ENCODE measurements around the gene SUMO2. TPM values are rescaled to one million over a fixed set of nuclear protein-coding genes. Genes with fewer than 3 reads are reported as not detected.

SUMO2 gene
- total and polyA plus RNA-seq, 2 experiments from 2014 or later = 70.8 to 465 TPM

- Histone ChIP-seq H3K27me3 (replicated peaks; ENCODE audit: insufficient read depth) (no peaks in the 10 kb centered on the region), H2AFZ (no peak overlapping the region), H3K9ac (no peak overlapping the region), H3K9me3 (ENCODE audit: low read depth) (no peaks in the 10 kb centered on the region), H3K4me1 (ENCODE audit: insufficient read depth) (0 out of 2 replicates have a peak, but pooled peaks cover 7% of the 10 kb centered on the region), H3K9me2 (ENCODE audit: insufficient read depth) (no peaks in the 10 kb centered on the region), H3K36me3 (ENCODE audit: low read depth) (no peaks in the 10 kb centered on the region), H4K20me1 (ENCODE audit: insufficient read depth) (no peaks in the 10 kb centered on the region), H3K79me2 (ENCODE audit: insufficient read depth) (peaks cover 15% of the 10 kb centered on the region; the same call in 1 of the 2 replicates), H3F3A (ENCODE audit: insufficient read depth) (no peaks in the 10 kb centered on the region), H3K4me3 (no peak overlapping the region), H3K27ac (no peak overlapping the region), H3K4me2 (ENCODE audit: unreplicated experiment) (no peak overlapping the region)
- in situ Hi-C loops (cut with MboI) = no loop called here
- 92 to 94% methylated on average over 14 of the region's 14 CpGs for WGBS, 2 experiments (ENCODE audit: low coverage in 1 of 2, low lambda C conversion rate in 2 of 2, missing lambda C conversion rate in 2 of 2)
- TF ChIP-seq EZH2 (IDR thresholded peaks at IDR 0.05; ENCODE audit: insufficient read depth, poor library complexity, severe bottlenecking) (no peak), EZH2phosphoT487 (IDR thresholded peaks at IDR 0.05; ENCODE audit: insufficient read depth, low read depth) (no peak)
- DNase-seq = no peak
Observed at GRCh38 chr17:75118307-75118706, 64.5 kb downstream of the SUMO2 start.

DNA sequence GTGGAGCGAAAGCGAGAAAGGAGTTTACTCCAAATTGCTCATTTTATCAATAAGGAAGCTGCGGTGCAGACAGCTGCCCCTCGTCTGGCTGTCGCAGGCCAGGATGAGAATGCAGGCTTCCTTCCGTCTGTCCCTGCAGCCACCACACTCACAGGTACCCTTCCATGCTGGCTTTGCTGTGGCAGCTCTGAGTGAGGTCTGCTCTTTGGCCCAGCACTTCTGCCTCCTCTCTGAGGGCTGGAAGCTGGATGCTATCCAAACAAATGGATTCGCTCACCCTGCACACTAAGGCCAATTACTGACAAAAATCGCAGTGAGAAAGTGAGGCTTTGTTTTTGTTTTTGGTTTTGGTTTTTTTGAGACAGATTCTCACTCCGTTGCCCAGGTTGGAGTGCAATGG lies 66.0 kb downstream of the SUMO2 start:
- no peak overlapping the region for H3K9ac ChIP-seq
- peaks cover 15% of the 10 kb centered on the region; the same call in 1 of the 2 replicates for H3K79me2 ChIP-seq (ENCODE audit: insufficient read depth)
- H3K4me3 ChIP-seq = no peak overlapping the region
- no peaks in the 10 kb centered on the region for H3K27me3 ChIP-seq (replicated peaks; ENCODE audit: insufficient read depth)
- 79 to 81% methylated on average over 9 of the region's 9 CpGs for WGBS, 2 experiments (ENCODE audit: low coverage in 1 of 2, low lambda C conversion rate in 2 of 2, missing lambda C conversion rate in 2 of 2)
- H3K4me2 ChIP-seq (ENCODE audit: unreplicated experiment) = no peak overlapping the region
- H4K20me1 ChIP-seq (ENCODE audit: insufficient read depth) = no peaks in the 10 kb centered on the region
- H3K4me1 ChIP-seq (ENCODE audit: insufficient read depth) = 0 out of 2 replicates have a peak, but pooled peaks cover 7% of the 10 kb centered on the region
- H3K27ac ChIP-seq = no peak overlapping the region
- no peak overlapping the region for H2AFZ ChIP-seq
- in situ Hi-C loops (cut with MboI) = no loop called here
- no peaks in the 10 kb centered on the region for H3F3A ChIP-seq (ENCODE audit: insufficient read depth)
- H3K36me3 ChIP-seq (ENCODE audit: low read depth) = no peaks in the 10 kb centered on the region
- no peaks in the 10 kb centered on the region for H3K9me3 ChIP-seq (ENCODE audit: low read depth)
- no peaks in the 10 kb centered on the region for H3K9me2 ChIP-seq (ENCODE audit: insufficient read depth)
- TF ChIP-seq EZH2phosphoT487 (IDR thresholded peaks at IDR 0.05; ENCODE audit: insufficient read depth, low read depth) (no peak), EZH2 (IDR thresholded peaks at IDR 0.05; ENCODE audit: insufficient read depth, poor library complexity, severe bottlenecking) (no peak)
- no peak for DNase-seq

Small RNA genes within 50 kb of the gene (small RNA-seq; reads per million reads assigned to genes)
- not detected for gene RF00019 (ENCODE audit: low read depth, low replicate concordance)

Other genes starting within 250 kb of the SUMO2 start
- gene OTOP3, start 247.1 kb downstream of the SUMO2 start, total RNA-seq (2014; rRNA removed; shearing (Covaris generic)) = not detected in 2 replicates
- not detected in 2 replicates for gene OTOP3, start 247.1 kb downstream of the SUMO2 start, polyA plus RNA-seq (2016; fragmentation: Nextera tagmentation; extraction: Ambion mirVana)
- not detected in 2 replicates for gene HID1, start 210.2 kb downstream of the SUMO2 start, total RNA-seq (2014; rRNA removed; shearing (Covaris generic))
- not detected in 2 replicates for gene HID1, start 210.2 kb downstream of the SUMO2 start, polyA plus RNA-seq (2016; fragmentation: Nextera tagmentation; extraction: Ambion mirVana)
- gene CDR2L, start 195.3 kb downstream of the SUMO2 start, total RNA-seq (2014; rRNA removed; shearing (Covaris generic)) = 23.9 and 31.4 TPM in 2 replicates
- gene CDR2L, start 195.3 kb downstream of the SUMO2 start, polyA plus RNA-seq (2016; fragmentation: Nextera tagmentation; extraction: Ambion mirVana) = 18.0 and 18.4 TPM in 2 replicates
- 35.6 and 52.4 TPM in 2 replicates for gene MRPL58, start 170.3 kb downstream of the SUMO2 start, total RNA-seq (2014; rRNA removed; shearing (Covaris generic))
- 41.5 TPM in 2 replicates for gene MRPL58, start 170.3 kb downstream of the SUMO2 start, polyA plus RNA-seq (2016; fragmentation: Nextera tagmentation; extraction: Ambion mirVana)
- 215 and 287 TPM in 2 replicates for gene ATP5PD, start 136.0 kb downstream of the SUMO2 start, total RNA-seq (2014; rRNA removed; shearing (Covaris generic))
- 511 and 522 TPM in 2 replicates for gene ATP5PD, start 136.0 kb downstream of the SUMO2 start, polyA plus RNA-seq (2016; fragmentation: Nextera tagmentation; extraction: Ambion mirVana)
- gene KCTD2, start 135.7 kb downstream of the SUMO2 start, total RNA-seq (2014; rRNA removed; shearing (Covaris generic)) = 19.9 and 25.5 TPM in 2 replicates
- 6.5 and 7.7 TPM in 2 replicates for gene KCTD2, start 135.7 kb downstream of the SUMO2 start, polyA plus RNA-seq (2016; fragmentation: Nextera tagmentation; extraction: Ambion mirVana)
- 10.6 and 11.1 TPM in 2 replicates for gene SLC16A5, start 95.0 kb downstream of the SUMO2 start, total RNA-seq (2014; rRNA removed; shearing (Covaris generic))
- gene SLC16A5, start 95.0 kb downstream of the SUMO2 start, polyA plus RNA-seq (2016; fragmentation: Nextera tagmentation; extraction: Ambion mirVana) = 4.8 and 5.4 TPM in 2 replicates
- 1.3 and 3.8 TPM in 2 replicates for gene ARMC7, start 73.0 kb downstream of the SUMO2 start, total RNA-seq (2014; rRNA removed; shearing (Covaris generic))
- gene ARMC7, start 73.0 kb downstream of the SUMO2 start, polyA plus RNA-seq (2016; fragmentation: Nextera tagmentation; extraction: Ambion mirVana) = 9.8 and 11.3 TPM in 2 replicates
- 51.5 and 60.8 TPM in 2 replicates for gene NT5C, start 51.2 kb downstream of the SUMO2 start, total RNA-seq (2014; rRNA removed; shearing (Covaris generic))
- gene NT5C, start 51.2 kb downstream of the SUMO2 start, polyA plus RNA-seq (2016; fragmentation: Nextera tagmentation; extraction: Ambion mirVana) = 66.5 and 67.9 TPM in 2 replicates
- gene JPT1, start 28.4 kb downstream of the SUMO2 start, total RNA-seq (2014; rRNA removed; shearing (Covaris generic)) = 54.0 and 59.8 TPM in 2 replicates
- 199 TPM in 2 replicates for gene JPT1, start 28.4 kb downstream of the SUMO2 start, polyA plus RNA-seq (2016; fragmentation: Nextera tagmentation; extraction: Ambion mirVana)
- 13.4 and 26.2 TPM in 2 replicates for gene NUP85, start 22.7 kb upstream of the SUMO2 start, total RNA-seq (2014; rRNA removed; shearing (Covaris generic))
- gene NUP85, start 22.7 kb upstream of the SUMO2 start, polyA plus RNA-seq (2016; fragmentation: Nextera tagmentation; extraction: Ambion mirVana) = 31.4 and 44.0 TPM in 2 replicates
- gene GGA3, start 78.6 kb upstream of the SUMO2 start, total RNA-seq (2014; rRNA removed; shearing (Covaris generic)) = 5.9 and 12.1 TPM in 2 replicates
- 15.2 and 16.0 TPM in 2 replicates for gene GGA3, start 78.6 kb upstream of the SUMO2 start, polyA plus RNA-seq (2016; fragmentation: Nextera tagmentation; extraction: Ambion mirVana)
- 34.8 and 41.6 TPM in 2 replicates for gene MRPS7, start 78.9 kb upstream of the SUMO2 start, total RNA-seq (2014; rRNA removed; shearing (Covaris generic))
- gene MRPS7, start 78.9 kb upstream of the SUMO2 start, polyA plus RNA-seq (2016; fragmentation: Nextera tagmentation; extraction: Ambion mirVana) = 87.6 and 87.8 TPM in 2 replicates
- 10.7 and 33.1 TPM in 2 replicates for gene MIF4GD, start 88.3 kb upstream of the SUMO2 start, total RNA-seq (2014; rRNA removed; shearing (Covaris generic))
- 14.1 and 14.4 TPM in 2 replicates for gene MIF4GD, start 88.3 kb upstream of the SUMO2 start, polyA plus RNA-seq (2016; fragmentation: Nextera tagmentation; extraction: Ambion mirVana)
- 6.2 and 16.9 TPM in 2 replicates for gene SLC25A19, start 106.5 kb upstream of the SUMO2 start, total RNA-seq (2014; rRNA removed; shearing (Covaris generic))
- gene SLC25A19, start 106.5 kb upstream of the SUMO2 start, polyA plus RNA-seq (2016; fragmentation: Nextera tagmentation; extraction: Ambion mirVana) = 6.7 and 6.8 TPM in 2 replicates
- 65.0 and 103 TPM in 2 replicates for gene GRB2, start 222.7 kb upstream of the SUMO2 start, total RNA-seq (2014; rRNA removed; shearing (Covaris generic))
- 96.6 and 105 TPM in 2 replicates for gene GRB2, start 222.7 kb upstream of the SUMO2 start, polyA plus RNA-seq (2016; fragmentation: Nextera tagmentation; extraction: Ambion mirVana)